Measurements from ENCODE around the gene GRPEL2. TPM values are rescaled to one million over a fixed set of nuclear protein-coding genes. Genes with fewer than 3 reads are reported as not detected.

The GRPEL2 gene
- total RNA-seq, 1 experiment from 2014 or later = 86.6 TPM

DNA sequence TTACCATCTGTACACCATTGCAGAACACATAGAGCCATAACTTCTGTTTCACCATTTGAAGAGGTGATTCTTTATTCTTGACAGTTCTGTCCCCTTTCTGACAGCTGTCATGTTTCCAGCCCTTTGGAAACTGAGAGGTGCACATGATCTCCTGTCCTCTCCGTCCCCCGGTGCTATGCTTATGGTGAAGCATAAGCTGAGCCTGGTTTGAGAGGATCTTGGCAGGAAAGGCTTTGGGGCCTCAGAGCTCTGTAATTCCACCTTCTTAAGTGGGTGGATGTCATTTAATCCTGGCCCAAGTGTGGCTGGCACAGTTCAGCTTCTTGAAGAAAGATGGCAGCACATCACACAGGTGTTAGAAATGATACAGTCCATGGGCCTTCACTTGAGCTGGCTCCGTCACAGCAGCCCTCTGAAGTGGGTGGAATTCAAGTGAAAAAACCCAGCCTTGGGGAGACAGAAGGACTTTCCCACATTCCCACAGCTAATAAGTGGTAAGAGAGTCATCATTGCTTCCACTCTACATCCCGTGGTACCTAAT, 30.7 kb upstream of the GRPEL2 start:
- no peak for DNase-seq (ENCODE audit: unreplicated experiment)
- peaks cover 5% of the 10 kb centered on the region for H3K4me1 Mint-ChIP-seq (ENCODE audit: insufficient read depth, unreplicated experiment)
- no peak overlapping the region for H3K4me3 Mint-ChIP-seq (ENCODE audit: unreplicated experiment)
- ChIA-PET CTCF (interaction anchor here (0.6 to 27.3 kb wide), 16 partner anchors 9 to 890 kb away, joined by 3 to 1231 read pairs (median 4); partner anchors contain the start of genes GRPEL2, IL17B and PCYOX1L), POLR2A (interaction anchor here (0.9 to 1.3 kb wide), 4 partner anchors 11 to 125 kb away, joined by 3 to 7 read pairs (median 3); partner anchors contain the start of gene GRPEL2)
- no peaks in the 10 kb centered on the region for H3K9me3 Mint-ChIP-seq (ENCODE audit: unreplicated experiment)
- TF ChIP-seq, protein P1, sequence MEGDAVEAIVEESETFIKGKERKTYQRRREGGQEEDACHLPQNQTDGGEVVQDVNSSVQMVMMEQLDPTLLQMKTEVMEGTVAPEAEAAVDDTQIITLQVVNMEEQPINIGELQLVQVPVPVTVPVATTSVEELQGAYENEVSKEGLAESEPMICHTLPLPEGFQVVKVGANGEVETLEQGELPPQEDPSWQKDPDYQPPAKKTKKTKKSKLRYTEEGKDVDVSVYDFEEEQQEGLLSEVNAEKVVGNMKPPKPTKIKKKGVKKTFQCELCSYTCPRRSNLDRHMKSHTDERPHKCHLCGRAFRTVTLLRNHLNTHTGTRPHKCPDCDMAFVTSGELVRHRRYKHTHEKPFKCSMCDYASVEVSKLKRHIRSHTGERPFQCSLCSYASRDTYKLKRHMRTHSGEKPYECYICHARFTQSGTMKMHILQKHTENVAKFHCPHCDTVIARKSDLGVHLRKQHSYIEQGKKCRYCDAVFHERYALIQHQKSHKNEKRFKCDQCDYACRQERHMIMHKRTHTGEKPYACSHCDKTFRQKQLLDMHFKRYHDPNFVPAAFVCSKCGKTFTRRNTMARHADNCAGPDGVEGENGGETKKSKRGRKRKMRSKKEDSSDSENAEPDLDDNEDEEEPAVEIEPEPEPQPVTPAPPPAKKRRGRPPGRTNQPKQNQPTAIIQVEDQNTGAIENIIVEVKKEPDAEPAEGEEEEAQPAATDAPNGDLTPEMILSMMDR (IDR thresholded peaks at IDR 0.05; ENCODE audit: unreplicated experiment) = no peak
- BruUV-seq (replicated peaks) = no TSS peak
- intact Hi-C loops (cut with micrococcal nuclease) = no loop called here
- H3K36me3 Mint-ChIP-seq (ENCODE audit: insufficient read depth, unreplicated experiment) = peaks cover 5% of the 10 kb centered on the region
- no peak overlapping the region for H3K27ac Mint-ChIP-seq (ENCODE audit: low read depth, unreplicated experiment)
- H3K27me3 Mint-ChIP-seq (ENCODE audit: insufficient read depth, unreplicated experiment) = no peaks in the 10 kb centered on the region

DNA sequence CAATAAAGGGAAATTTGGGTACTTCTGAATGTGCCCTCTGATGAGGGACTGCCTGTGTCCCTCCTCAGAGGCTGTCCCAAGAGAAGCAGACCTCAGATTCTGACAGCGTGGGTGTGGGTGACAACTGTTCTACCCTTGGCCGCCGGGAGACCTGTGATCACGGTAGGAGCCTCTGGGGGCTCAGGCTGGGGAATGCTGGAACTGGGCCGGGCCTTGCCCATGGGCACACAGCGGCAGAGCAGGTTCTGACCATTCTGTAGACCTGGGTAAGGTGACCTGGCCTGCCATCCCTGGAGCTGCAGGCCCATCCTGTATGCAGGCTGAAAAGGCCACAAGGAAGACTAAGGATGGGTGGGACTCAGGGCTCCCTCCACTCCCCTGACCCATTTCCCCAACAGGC, 29.5 kb upstream of the GRPEL2 start:
- Mint-ChIP-seq H3K27ac (ENCODE audit: low read depth, unreplicated experiment) (no peak overlapping the region), H3K4me1 (ENCODE audit: insufficient read depth, unreplicated experiment) (peaks cover 12% of the 10 kb centered on the region), H3K4me3 (ENCODE audit: unreplicated experiment) (no peak overlapping the region), H3K9me3 (ENCODE audit: unreplicated experiment) (no peaks in the 10 kb centered on the region), H3K27me3 (ENCODE audit: insufficient read depth, unreplicated experiment) (no peaks in the 10 kb centered on the region), H3K36me3 (ENCODE audit: insufficient read depth, unreplicated experiment) (peaks cover 5% of the 10 kb centered on the region)
- BruUV-seq (replicated peaks) = no TSS peak
- no peak for DNase-seq (ENCODE audit: unreplicated experiment)
- intact Hi-C loops (cut with micrococcal nuclease) = loop anchor here (2.0 kb wide), 1 partner anchor 29 kb away; the partner anchor contains the start of gene GRPEL2
- ChIA-PET CTCF (interaction anchor here (0.6 to 27.3 kb wide), 10 partner anchors 8 to 1416 kb away, joined by 3 to 1231 read pairs (median 10); partner anchors contain the start of genes GRPEL2, IL17B and PCYOX1L), POLR2A (interaction anchor here (1.1 kb wide), 1 partner anchor 124 kb away, joined by 3 read pairs; no protein-coding TSS in a partner anchor)
- TF ChIP-seq, protein P1 (IDR thresholded peaks at IDR 0.05; ENCODE audit: unreplicated experiment) = no peak

DNA sequence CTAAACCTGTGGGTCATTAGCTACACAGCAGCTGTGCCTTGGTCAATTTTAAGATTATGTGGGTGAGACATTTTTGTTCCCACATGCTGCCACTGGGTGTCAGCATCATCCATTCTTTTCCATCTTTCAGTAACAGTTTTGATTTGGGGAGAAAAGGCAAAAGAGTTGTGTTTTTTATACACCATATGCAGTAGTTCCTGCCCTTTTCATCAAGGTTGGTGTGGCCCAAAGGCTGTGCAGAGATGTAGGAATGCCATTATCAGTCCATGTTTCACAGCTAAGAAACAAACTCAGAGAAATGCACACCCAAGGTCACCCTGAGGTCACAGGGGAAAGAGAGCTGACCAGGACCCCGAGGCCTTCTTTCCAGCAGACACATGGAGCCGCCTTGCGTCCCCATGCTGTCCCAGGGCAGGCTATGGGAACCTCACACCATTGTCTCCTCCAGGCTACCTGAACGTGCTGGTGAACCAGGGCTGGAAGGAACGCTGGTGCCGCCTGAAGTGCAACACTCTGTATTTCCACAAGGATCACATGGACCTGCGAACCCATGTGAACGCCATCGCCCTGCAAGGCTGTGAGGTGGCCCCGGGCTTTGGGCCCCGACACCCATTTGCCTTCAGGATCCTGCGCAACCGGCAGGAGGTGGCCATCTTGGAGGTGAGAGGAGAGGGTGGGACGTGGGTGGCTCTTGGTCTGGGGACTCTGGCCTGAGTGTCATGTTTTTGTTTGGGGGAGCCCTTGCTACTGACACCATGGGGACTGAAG, 27.8 kb upstream of the GRPEL2 start:
- H3K36me3 Mint-ChIP-seq (ENCODE audit: insufficient read depth, unreplicated experiment) = peaks cover 5% of the 10 kb centered on the region
- H3K4me3 Mint-ChIP-seq (ENCODE audit: unreplicated experiment) = no peak overlapping the region
- peaks cover 12% of the 10 kb centered on the region for H3K4me1 Mint-ChIP-seq (ENCODE audit: insufficient read depth, unreplicated experiment)
- DNase-seq (ENCODE audit: unreplicated experiment) = peak; percentile 71
- ChIA-PET POLR2A (interaction anchor here (0.7 to 2.4 kb wide), 10 partner anchors 9 to 265 kb away, joined by 3 to 27 read pairs (median 5); partner anchors contain the start of genes GRPEL2 and PCYOX1L), CTCF (interaction anchor here (0.7 to 27.3 kb wide), 36 partner anchors 8 to 1873 kb away, joined by 3 to 1231 read pairs (median 4); partner anchors contain the start of genes CSNK1A1, GRPEL2, IL17B and PCYOX1L)
- no peaks in the 10 kb centered on the region for H3K9me3 Mint-ChIP-seq (ENCODE audit: unreplicated experiment)
- no TSS peak for BruUV-seq (replicated peaks)
- TF ChIP-seq, protein P1 (IDR thresholded peaks at IDR 0.05; ENCODE audit: unreplicated experiment) = peak; percentile 78
- H3K27me3 Mint-ChIP-seq (ENCODE audit: insufficient read depth, unreplicated experiment) = no peaks in the 10 kb centered on the region
- no peak overlapping the region for H3K27ac Mint-ChIP-seq (ENCODE audit: low read depth, unreplicated experiment)
- intact Hi-C loops (cut with micrococcal nuclease) = loop anchor here (1.0 to 2.0 kb wide), 5 partner anchors 27 to 246 kb away; partner anchors contain the start of gene GRPEL2

DNA sequence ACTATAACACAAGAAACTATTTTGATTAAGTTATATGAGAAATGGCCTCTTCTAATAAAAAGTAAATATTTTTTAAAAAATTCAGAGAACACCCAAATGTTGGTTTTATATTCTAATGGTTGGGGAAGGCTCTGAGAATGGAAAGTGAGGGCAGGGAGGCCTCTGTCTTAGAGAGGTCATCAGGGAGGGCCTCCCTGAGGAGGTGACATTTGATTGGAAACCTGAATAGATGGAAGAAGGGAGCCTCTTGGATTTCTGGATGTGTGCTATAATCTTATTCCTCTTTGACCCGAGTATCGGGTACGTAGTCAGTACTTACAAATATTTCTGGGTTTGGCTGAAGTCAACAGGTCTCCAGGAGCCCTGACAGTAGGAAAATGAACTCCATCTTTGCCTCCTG, 26.1 kb upstream of the GRPEL2 start:
- TF ChIP-seq, protein P1 (IDR thresholded peaks at IDR 0.05; ENCODE audit: unreplicated experiment) = no peak
- H3K9me3 Mint-ChIP-seq (ENCODE audit: unreplicated experiment) = no peaks in the 10 kb centered on the region
- ChIA-PET POLR2A (interaction anchor here (2.2 to 7.3 kb wide), 6 partner anchors 25 to 246 kb away, joined by 14 to 140 read pairs (median 34); partner anchors contain the start of genes CSNK1A1 and GRPEL2), CTCF (interaction anchor here (0.7 to 27.3 kb wide), 8 partner anchors 18 to 346 kb away, joined by 3 to 1231 read pairs (median 14); partner anchors contain the start of genes GRPEL2, IL17B and PCYOX1L)
- H3K27ac Mint-ChIP-seq (ENCODE audit: low read depth, unreplicated experiment) = no peak overlapping the region
- H3K4me3 Mint-ChIP-seq (ENCODE audit: unreplicated experiment) = no peak overlapping the region
- no peak for DNase-seq (ENCODE audit: unreplicated experiment)
- H3K27me3 Mint-ChIP-seq (ENCODE audit: insufficient read depth, unreplicated experiment) = no peaks in the 10 kb centered on the region
- H3K4me1 Mint-ChIP-seq (ENCODE audit: insufficient read depth, unreplicated experiment) = peaks cover 26% of the 10 kb centered on the region
- H3K36me3 Mint-ChIP-seq (ENCODE audit: insufficient read depth, unreplicated experiment) = peaks cover 6% of the 10 kb centered on the region
- no TSS peak for BruUV-seq (replicated peaks)
- intact Hi-C loops (cut with micrococcal nuclease) = no loop called here

Data from MCF 10A (cell line).